GM12872 (cell line): ENCODE measurements around the gene GLB1L3.

Source experiments
- TF ChIP-seq, protein P1 (sequence below): IDR thresholded peaks from 3 replicates; pipeline ENCODE4 v1.5.1; 2011; ENCODE audit warnings: low read depth, mild to moderate bottlenecking, low read length, moderate library complexity; ENCODE audit not compliant: insufficient read depth

The GLB1L3 gene

DNA sequence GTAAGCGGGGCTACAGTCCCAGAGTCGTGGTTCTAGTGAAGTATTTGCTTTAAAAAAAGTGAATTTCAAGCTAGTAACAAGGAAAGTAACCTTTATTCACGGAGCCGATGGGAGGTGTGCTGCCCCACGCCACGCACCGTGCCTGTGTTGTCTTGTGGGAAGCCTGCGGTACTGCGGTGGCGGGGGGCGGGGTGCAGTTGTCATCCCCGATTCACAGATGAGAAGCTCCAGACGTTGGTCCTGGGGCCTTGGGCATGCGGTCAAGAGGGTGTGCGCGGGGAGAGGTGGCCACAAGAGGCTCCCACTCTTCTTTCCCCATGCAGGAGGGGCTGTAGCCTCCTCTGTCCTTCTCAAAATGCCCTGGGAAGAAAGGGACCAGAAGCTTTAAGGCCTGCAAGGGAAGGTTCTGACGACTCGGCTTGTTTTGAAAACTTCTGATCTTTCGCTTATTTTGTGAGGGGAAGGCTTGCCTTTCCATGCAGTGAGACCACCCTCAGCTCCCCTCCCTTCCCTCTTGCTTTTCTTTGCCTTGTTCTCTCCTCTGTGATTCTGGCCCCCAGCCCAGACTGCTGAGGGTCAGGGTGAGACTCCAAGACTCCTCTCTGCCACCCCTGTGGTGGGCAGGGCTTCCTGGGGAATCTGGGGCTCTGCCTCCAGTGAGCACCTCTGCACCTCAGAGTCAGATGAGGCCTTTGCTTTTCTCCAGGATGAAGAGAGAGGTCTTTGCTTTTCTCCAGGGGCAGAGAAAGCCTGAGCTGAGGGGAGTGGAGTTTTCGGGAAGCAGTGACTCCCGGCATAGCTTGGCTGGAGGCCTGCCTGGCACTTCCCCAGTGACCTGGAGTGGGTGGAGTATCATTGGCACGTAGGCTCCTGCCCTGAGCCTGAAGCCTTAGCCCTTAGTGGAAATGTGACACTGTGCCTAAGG lies 6.2 kb downstream of the GLB1L3 start:
- TF ChIP-seq, protein P1, sequence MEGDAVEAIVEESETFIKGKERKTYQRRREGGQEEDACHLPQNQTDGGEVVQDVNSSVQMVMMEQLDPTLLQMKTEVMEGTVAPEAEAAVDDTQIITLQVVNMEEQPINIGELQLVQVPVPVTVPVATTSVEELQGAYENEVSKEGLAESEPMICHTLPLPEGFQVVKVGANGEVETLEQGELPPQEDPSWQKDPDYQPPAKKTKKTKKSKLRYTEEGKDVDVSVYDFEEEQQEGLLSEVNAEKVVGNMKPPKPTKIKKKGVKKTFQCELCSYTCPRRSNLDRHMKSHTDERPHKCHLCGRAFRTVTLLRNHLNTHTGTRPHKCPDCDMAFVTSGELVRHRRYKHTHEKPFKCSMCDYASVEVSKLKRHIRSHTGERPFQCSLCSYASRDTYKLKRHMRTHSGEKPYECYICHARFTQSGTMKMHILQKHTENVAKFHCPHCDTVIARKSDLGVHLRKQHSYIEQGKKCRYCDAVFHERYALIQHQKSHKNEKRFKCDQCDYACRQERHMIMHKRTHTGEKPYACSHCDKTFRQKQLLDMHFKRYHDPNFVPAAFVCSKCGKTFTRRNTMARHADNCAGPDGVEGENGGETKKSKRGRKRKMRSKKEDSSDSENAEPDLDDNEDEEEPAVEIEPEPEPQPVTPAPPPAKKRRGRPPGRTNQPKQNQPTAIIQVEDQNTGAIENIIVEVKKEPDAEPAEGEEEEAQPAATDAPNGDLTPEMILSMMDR: no peak

GRCh38 chr11:134283461-134284230 lies 7.5 kb downstream of the GLB1L3 start:
- TF ChIP-seq, protein P1: no peak

GRCh38 chr11:134287561-134287960 lies 11.4 kb downstream of the GLB1L3 start:
- TF ChIP-seq, protein P1: no peak

DNA sequence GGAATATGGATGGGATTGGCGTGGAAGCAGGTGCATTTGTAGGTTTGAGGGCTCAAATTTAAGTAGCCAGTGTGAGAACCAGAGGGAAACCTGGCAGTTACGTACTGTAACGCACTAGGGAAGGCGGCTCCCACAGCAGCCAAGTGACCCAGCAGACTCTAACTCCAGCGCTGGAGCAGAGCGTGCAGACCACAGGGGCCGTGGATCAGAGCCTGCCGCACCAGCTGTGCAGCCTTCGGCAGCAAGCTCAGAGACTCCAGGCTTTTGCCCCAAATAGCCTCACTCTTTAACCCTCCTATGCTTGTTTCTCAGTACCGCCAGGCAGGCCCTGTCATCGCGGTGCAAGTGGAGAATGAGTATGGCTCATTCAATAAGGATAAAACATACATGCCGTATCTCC lies 12.3 kb downstream of the GLB1L3 start:
- TF ChIP-seq, protein P1: no peak

- TF ChIP-seq, protein P1: no peak
Measured at GRCh38 chr11:134289167-134289566, 13.0 kb downstream of the GLB1L3 start.

- TF ChIP-seq, protein P1: no peak
Measured at GRCh38 chr11:134289789-134290188, 13.6 kb downstream of the GLB1L3 start.

DNA sequence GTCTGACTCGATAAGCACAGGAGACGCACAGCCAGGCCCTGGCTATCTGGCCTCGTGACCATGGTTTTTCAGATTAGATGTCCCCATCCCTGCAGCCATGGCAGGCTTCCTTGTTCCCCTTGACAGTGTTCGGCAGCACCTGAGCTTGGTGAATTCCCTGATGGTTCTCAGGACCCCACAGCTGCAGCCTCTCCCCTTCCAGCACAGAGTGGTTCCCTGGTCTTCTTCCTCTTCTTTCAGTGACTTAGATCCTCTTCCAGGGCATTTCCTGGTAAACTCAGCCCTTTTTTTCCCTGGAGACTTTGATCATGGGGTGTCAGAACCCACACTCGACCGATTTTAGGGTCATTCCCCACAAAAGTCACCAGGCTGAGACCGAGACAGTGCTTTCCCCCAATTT lies 14.5 kb downstream of the GLB1L3 start:
- TF ChIP-seq, protein P1: no peak
